GM23338 (cell line): ENCODE results near the gene TTC33. TPM values are rescaled to one million over a fixed set of nuclear protein-coding genes. Genes with fewer than 3 reads are reported as not detected.

Source experiments
- ATAC-seq: fragments of 200-7000 bp; cut with Tn5 transposase; 3 replicates; pipeline ENCODE4 v1.9.1; 2020
- DNase-seq: peaks from one replicate; pipeline ENCODE4 v3.0.0-alpha.2; 2015; ENCODE audit warnings: low spot score
- H2AFZ ChIP-seq: fragments of 200-600 bp; sonication (generic); 2 replicates; pipeline ENCODE4 v1.8.0; 2016; ENCODE audit warnings: antibody characterized with exemption, mild to moderate bottlenecking, moderate library complexity
- H3F3A ChIP-seq: fragments of 200-600 bp; sonication (generic); replicated peaks from 2 replicates; pipeline ENCODE4 v1.8.0; 2017; ENCODE audit warnings: antibody characterized with exemption, mixed run types, low read depth
- H3K27ac ChIP-seq: fragments of 200-600 bp; sonication (generic); 2 replicates; pipeline ENCODE4 v1.6.1; 2016; ENCODE audit warnings: low read depth
- H3K27me3 ChIP-seq: fragments of 200-600 bp; sonication (generic); 2 replicates; pipeline ENCODE4 v1.8.0; 2016; ENCODE audit warnings: mild to moderate bottlenecking, mixed run types, moderate library complexity; ENCODE audit not compliant: insufficient read depth
- H3K36me3 ChIP-seq: fragments of 200-600 bp; sonication (generic); 2 replicates; pipeline ENCODE4 v1.8.0; 2016; ENCODE audit warnings: mild to moderate bottlenecking; ENCODE audit not compliant: insufficient read depth
- H3K4me1 ChIP-seq: fragments of 200-600 bp; sonication (generic); 2 replicates; pipeline ENCODE4 v1.8.0; 2016; ENCODE audit warnings: mild to moderate bottlenecking, moderate library complexity; ENCODE audit not compliant: insufficient read depth
- H3K4me2 ChIP-seq: fragments of 200-600 bp; sonication (generic); 2 replicates; pipeline ENCODE4 v1.7.1; 2017; ENCODE audit warnings: mixed run types
- H3K4me3 ChIP-seq: fragments of 200-600 bp; sonication (generic); 2 replicates; pipeline ENCODE4 v1.6.1; 2016; ENCODE audit warnings: mixed run types
- H3K79me2 ChIP-seq: fragments of 200-600 bp; sonication (generic); replicated peaks from 2 replicates; pipeline ENCODE4 v1.8.0; 2017; ENCODE audit warnings: mild to moderate bottlenecking; ENCODE audit not compliant: insufficient read depth
- H3K9me2 ChIP-seq: fragments of 200-600 bp; sonication (generic); 2 replicates; pipeline ENCODE4 v1.8.0; 2017; ENCODE audit not compliant: insufficient read depth
- H4K20me1 ChIP-seq: fragments of 200-600 bp; sonication (generic); replicated peaks from 2 replicates; pipeline ENCODE4 v1.8.0; 2017; ENCODE audit warnings: mild to moderate bottlenecking; ENCODE audit not compliant: insufficient read depth
- H3K27ac Mint-ChIP-seq: 2 replicates; pipeline ENCODE4 v1.8.0; 2020; ENCODE audit warnings: inconsistent platforms, mild to moderate bottlenecking, moderate library complexity, mixed read lengths
- H3K27me3 Mint-ChIP-seq: 3 replicates; pipeline ENCODE4 v1.8.0; 2022; ENCODE audit warnings: low read depth, mild to moderate bottlenecking, moderate library complexity, mixed read lengths, inconsistent platforms; ENCODE audit not compliant: insufficient read depth, poor library complexity
- H3K36me3 Mint-ChIP-seq: 3 replicates; pipeline ENCODE4 v1.8.0; 2021; ENCODE audit warnings: low read depth, mild to moderate bottlenecking, inconsistent platforms, moderate library complexity, mixed read lengths
- H3K4me1 Mint-ChIP-seq: 3 replicates; pipeline ENCODE4 v1.8.0; 2020; ENCODE audit warnings: mild to moderate bottlenecking, inconsistent platforms, mixed read lengths
- H3K4me3 Mint-ChIP-seq: 3 replicates; pipeline ENCODE4 v1.8.0; 2021; ENCODE audit warnings: moderate library complexity, mild to moderate bottlenecking, inconsistent platforms, mixed read lengths
- H3K9me3 Mint-ChIP-seq: 3 replicates; pipeline ENCODE4 v1.8.0; 2020; ENCODE audit warnings: moderate library complexity, mild to moderate bottlenecking, inconsistent platforms, mixed read lengths
- CREB1 ChIP-seq: fragments of 250-450 bp; sonication (Bioruptor Pico); IDR thresholded peaks from 2 replicates; pipeline ENCODE4 v1.5.0; 2020; ENCODE audit warnings: low read depth, mild to moderate bottlenecking, moderate library complexity
- CTCF ChIP-seq, 2 experiments: fragments of 200-600 bp in 1 of 2; sonication (generic) in 1 of 2; conservative IDR thresholded peaks; 2 replicates each; pipeline versions ENCODE4 v1.5.1 to v1.6.1; 2016 to 2017; ENCODE audit warnings: antibody characterized with exemption in 2 of 2, low read depth in 2 of 2, mild to moderate bottlenecking in 2 of 2, moderate library complexity in 1 of 2
- ETS1 ChIP-seq: IDR thresholded peaks from 2 replicates; pipeline ENCODE4 v1.6.1; 2016; ENCODE audit warnings: antibody characterized with exemption
- EZH2 ChIP-seq: fragments of 200-600 bp; sonication (generic); IDR thresholded peaks from one replicate; pipeline ENCODE4 v1.8.0; 2017; ENCODE audit warnings: antibody characterized with exemption, mild to moderate bottlenecking, low read depth; ENCODE audit not compliant: unreplicated experiment
- EZH2phosphoT487 ChIP-seq: fragments of 200-600 bp; sonication (generic); IDR thresholded peaks from one replicate; pipeline ENCODE4 v1.8.1; 2018; ENCODE audit warnings: antibody characterized with exemption; ENCODE audit not compliant: unreplicated experiment
- JUNB ChIP-seq: IDR thresholded peaks from one replicate; pipeline ENCODE4 v1.6.1; 2016; ENCODE audit warnings: antibody characterized with exemption; ENCODE audit not compliant: unreplicated experiment
- NANOG ChIP-seq: IDR thresholded peaks from 2 replicates; pipeline ENCODE4 v1.6.1; 2016; ENCODE audit warnings: antibody characterized with exemption, borderline replicate concordance
- POLR2AphosphoS5 ChIP-seq: IDR thresholded peaks from 2 replicates; pipeline ENCODE4 v1.6.1; 2016; ENCODE audit warnings: antibody characterized with exemption, low read depth
- REST ChIP-seq: IDR thresholded peaks from one replicate; pipeline ENCODE4 v1.6.1; 2018; ENCODE audit warnings: antibody characterized with exemption; ENCODE audit not compliant: unreplicated experiment
- STAT1 ChIP-seq: IDR thresholded peaks from one replicate; pipeline ENCODE4 v1.6.1; 2016; ENCODE audit warnings: antibody characterized with exemption; ENCODE audit not compliant: unreplicated experiment
- ZNF114 ChIP-seq: fragments of 250-450 bp; sonication (Bioruptor Pico); IDR thresholded peaks from 2 replicates; pipeline ENCODE4 v1.5.0; 2020; ENCODE audit warnings: mild to moderate bottlenecking, moderate library complexity
- ZNF331 ChIP-seq: fragments of 250-450 bp; sonication (Bioruptor Pico); IDR thresholded peaks from 2 replicates; pipeline ENCODE4 v1.5.0; 2020; ENCODE audit warnings: low read depth, mild to moderate bottlenecking, moderate library complexity
- ZNF462 ChIP-seq: fragments of 250-450 bp; sonication (Bioruptor Pico); IDR thresholded peaks from 2 replicates; pipeline ENCODE4 v1.5.0; 2020; ENCODE audit warnings: mild to moderate bottlenecking, moderate library complexity
- polyA plus RNA-seq: library from polyadenylated mRNA; unstranded; fragments of >200 nt; fragmentation: Nextera tagmentation; extraction: Ambion mirVana; gene quantifications from 2 replicates; pipeline ENCODE4 v1.2.1, GENCODE V29; 2016
- total RNA-seq: library from RNA; depleted of rRNA; stranded (reverse); fragments of >200 nt; shearing (Covaris generic); gene quantifications from 2 replicates; pipeline ENCODE4 v1.2.3, GENCODE V29; 2014

The TTC33 gene
- total and polyA plus RNA-seq, 2 experiments from 2014 or later: 4.1 to 11.5 TPM

- no peak overlapping the region for H3K27ac ChIP-seq
- H3K4me1 ChIP-seq: no peaks in the 10 kb centered on the region
- H3K36me3 ChIP-seq: no peaks in the 10 kb centered on the region
- H3K27me3 Mint-ChIP-seq: peaks cover 2% of the 10 kb centered on the region
- no peaks in the 10 kb centered on the region for H3K36me3 Mint-ChIP-seq
- no peaks in the 10 kb centered on the region; the same call in 2 of the 3 replicates for H3K4me1 Mint-ChIP-seq
- H3K9me2 ChIP-seq: no peaks in the 10 kb centered on the region
- H3K4me2 ChIP-seq: no peak overlapping the region
- no peak overlapping the region for H3K27ac Mint-ChIP-seq
- no peaks in the 10 kb centered on the region for H3K79me2 ChIP-seq
- H3K4me3 ChIP-seq: no peak overlapping the region
- no peaks in the 10 kb centered on the region; the same call in 1 of the 2 replicates for H4K20me1 ChIP-seq
- ATAC-seq: no peak
- H3K4me3 Mint-ChIP-seq: no peak overlapping the region
- H3K9me3 Mint-ChIP-seq: no peaks in the 10 kb centered on the region
- TF ChIP-seq STAT1 (no peak), JUNB (no peak), CTCF (conservative IDR thresholded peaks at IDR 0.05; ENCODE audit: low read depth in 2 of 2) (no peak), EZH2phosphoT487 (no peak), NANOG (no peak), CREB1 (CRISPR knock-in tag) (no peak), REST (no peak), POLR2AphosphoS5 (no peak), ETS1 (no peak), ZNF462 (CRISPR knock-in tag) (no peak), ZNF114 (CRISPR knock-in tag) (no peak), ZNF331 (no peak), EZH2 (no peak)
- H3F3A ChIP-seq: no peaks in the 10 kb centered on the region
- no peak for DNase-seq
- H3K27me3 ChIP-seq: no peaks in the 10 kb centered on the region
- H2AFZ ChIP-seq: no peak overlapping the region
These were observed 22.3 kb downstream of the TTC33 start for GRCh38 chr5:40733434-40733833.
